HEK293 (cell line): ENCODE measurements around the gene ARHGEF28.

Experiments used
- CTCF ChIA-PET: fragments of 350-600 bp; formaldehyde crosslinking; extraction: SDS; loops from one replicate; lab custom pipeline; 2021; ENCODE audit warnings: antibody characterized with exemption; lab: Yijun Ruan, JAX
- POLR2A ChIA-PET: fragments of 300-600 bp; formaldehyde crosslinking; extraction: SDS; loops from one replicate; lab custom pipeline; 2020; ENCODE audit warnings: antibody characterized with exemption, inconsistent platforms; lab: Yijun Ruan, JAX
- H3K27ac ChIP-seq: fragments of 200-500 bp; sonication (Bioruptor generic); 2 replicates; pipeline ENCODE4 v1.5.1; 2014; ENCODE audit warnings: low read depth, low read length, control low read depth, inconsistent platforms; ENCODE audit errors: extremely low read depth
- H3K36me3 ChIP-seq, 2 experiments: fragments of 200-500 bp in 1 of 2; sonication (Bioruptor generic) in 1 of 2; 1 replicate in 1 of 2; 2 replicates in 1 of 2; pipeline ENCODE4 v1.5.1; 2014 to 2017; ENCODE audit warnings: inconsistent platforms in 2 of 2, low read length in 2 of 2; ENCODE audit not compliant: control insufficient read depth in 2 of 2, insufficient read depth in 1 of 2
- H3K4me1 ChIP-seq: fragments of 200-500 bp; sonication (Bioruptor generic); 2 replicates; pipeline ENCODE4 v1.5.1; 2014; ENCODE audit warnings: mild to moderate bottlenecking, low read length, inconsistent platforms; ENCODE audit not compliant: control insufficient read depth, insufficient read depth
- H3K4me3 ChIP-seq: 2 replicates; pipeline ENCODE4 v1.5.1; 2011; ENCODE audit warnings: low read depth, mild to moderate bottlenecking, control low read depth, low read length, moderate library complexity
- H3K9me3 ChIP-seq: fragments of 200-500 bp; sonication (Bioruptor generic); 2 replicates; pipeline ENCODE4 v1.5.1; 2014; ENCODE audit warnings: low read depth, low read length, inconsistent platforms; ENCODE audit not compliant: control insufficient read depth, insufficient read depth
- EGR2 ChIP-seq: fragments of 450-650 bp; formaldehyde crosslinking; IDR thresholded peaks from 2 replicates; pipeline ENCODE4 v1.5.1; 2016; ENCODE audit warnings: low read depth, missing biosample characterization, missing genetic modification characterization
- GLIS1 ChIP-seq: fragments of 450-650 bp; formaldehyde crosslinking; IDR thresholded peaks from 2 replicates; pipeline ENCODE4 v1.5.1; 2016; ENCODE audit warnings: missing biosample characterization, missing genetic modification characterization
- HOXC10 ChIP-seq: sonication (generic); formaldehyde crosslinking; IDR thresholded peaks from 2 replicates; pipeline ENCODE4 v1.8.1; 2023; ENCODE audit warnings: mild to moderate bottlenecking, missing genetic modification reagents
- KLF8 ChIP-seq: fragments of 450-650 bp; formaldehyde crosslinking; IDR thresholded peaks from 2 replicates; pipeline ENCODE4 v1.5.1; 2016; ENCODE audit warnings: missing biosample characterization, missing genetic modification characterization
- PRDM4 ChIP-seq: fragments of 450-650 bp; formaldehyde crosslinking; IDR thresholded peaks from 2 replicates; pipeline ENCODE4 v1.5.1; 2017; ENCODE audit warnings: missing biosample characterization, missing genetic modification characterization
- PRDM6 ChIP-seq: fragments of 450-650 bp; formaldehyde crosslinking; IDR thresholded peaks from 2 replicates; pipeline ENCODE4 v1.5.1; 2017; ENCODE audit warnings: missing biosample characterization, missing genetic modification characterization
- SP7 ChIP-seq: fragments of 450-650 bp; formaldehyde crosslinking; IDR thresholded peaks from 2 replicates; pipeline ENCODE4 v1.5.1; 2016; ENCODE audit warnings: missing biosample characterization, missing genetic modification characterization
- WT1 ChIP-seq: fragments of 450-650 bp; formaldehyde crosslinking; IDR thresholded peaks from 2 replicates; pipeline ENCODE4 v1.5.1; 2016; ENCODE audit warnings: missing biosample characterization, missing genetic modification characterization
- ZBTB17 ChIP-seq: fragments of 450-650 bp; formaldehyde crosslinking; IDR thresholded peaks from 2 replicates; pipeline ENCODE4 v1.5.1; 2016; ENCODE audit warnings: missing biosample characterization, missing genetic modification characterization
- ZBTB21 ChIP-seq: fragments of 450-650 bp; formaldehyde crosslinking; IDR thresholded peaks from 2 replicates; pipeline ENCODE4 v1.5.1; 2017; ENCODE audit warnings: missing biosample characterization, missing genetic modification characterization
- ZFP3 ChIP-seq: fragments of 450-650 bp; formaldehyde crosslinking; IDR thresholded peaks from 2 replicates; pipeline ENCODE4 v1.5.1; 2016; ENCODE audit warnings: low read depth, missing biosample characterization, missing genetic modification characterization
- ZIC2 ChIP-seq: fragments of 450-650 bp; formaldehyde crosslinking; IDR thresholded peaks from 2 replicates; pipeline ENCODE4 v1.5.1; 2016; ENCODE audit warnings: missing biosample characterization, missing genetic modification characterization
- ZNF16 ChIP-seq: fragments of 450-650 bp; formaldehyde crosslinking; IDR thresholded peaks from 2 replicates; pipeline ENCODE4 v1.5.1; 2016; ENCODE audit warnings: low read depth, missing biosample characterization, missing genetic modification characterization
- ZNF2 ChIP-seq: fragments of 450-650 bp; formaldehyde crosslinking; IDR thresholded peaks from 2 replicates; pipeline ENCODE4 v1.5.1; 2016; ENCODE audit warnings: missing biosample characterization, missing genetic modification characterization
- ZNF239 ChIP-seq: fragments of 450-650 bp; formaldehyde crosslinking; IDR thresholded peaks from 2 replicates; pipeline ENCODE4 v1.5.1; 2016; ENCODE audit warnings: missing biosample characterization, missing genetic modification characterization
- ZNF280C ChIP-seq: fragments of 450-650 bp; formaldehyde crosslinking; IDR thresholded peaks from 2 replicates; pipeline ENCODE4 v1.5.1; 2016; ENCODE audit warnings: missing biosample characterization, missing genetic modification characterization
- ZNF426 ChIP-seq: fragments of 450-650 bp; formaldehyde crosslinking; IDR thresholded peaks from 2 replicates; pipeline ENCODE4 v1.5.1; 2017; ENCODE audit warnings: missing biosample characterization, missing genetic modification characterization, mild to moderate bottlenecking, inconsistent platforms, moderate library complexity
- ZNF571 ChIP-seq: fragments of 450-650 bp; formaldehyde crosslinking; IDR thresholded peaks from 2 replicates; pipeline ENCODE4 v1.5.0; 2017; ENCODE audit warnings: missing biosample characterization, missing genetic modification characterization
- ZNF830 ChIP-seq: fragments of 450-650 bp; IDR thresholded peaks from 2 replicates; pipeline ENCODE4 v1.5.0; 2018; ENCODE audit warnings: missing biosample characterization, missing genetic modification characterization, low read depth, mild to moderate bottlenecking, moderate library complexity
- ZSCAN30 ChIP-seq: fragments of 450-650 bp; IDR thresholded peaks from 2 replicates; pipeline ENCODE4 v1.5.1; 2018; ENCODE audit warnings: missing biosample characterization, mild to moderate bottlenecking, missing genetic modification characterization, moderate library complexity

Gene ARHGEF28

GRCh38 chr5:73797132-73797510 lies 171.1 kb downstream of the ARHGEF28 start:
- Histone ChIP-seq H3K9me3 (no peaks in the 10 kb centered on the region), H3K4me1 (peaks cover 4% of the 10 kb centered on the region; the same call in 1 of the 2 replicates), H3K4me3 (no peak overlapping the region), H3K36me3 (no peaks in the 10 kb centered on the region), H3K27ac (no peak overlapping the region)
- TF ChIP-seq ZNF426 (tag by site-specific recombination), result no peak
- TF ChIP-seq ZNF571 (tag by site-specific recombination), result no peak
- TF ChIP-seq WT1 (tag by site-specific recombination), result no peak; the same call in 1 of the 2 replicates
- TF ChIP-seq SP7 (tag by site-specific recombination), result 0 out of 2 replicates have a peak, but pooled peaks have one; percentile 5
- TF ChIP-seq HOXC10 (CRISPR knock-in tag), result no peak
- no peak for TF ChIP-seq ZNF239 (tag by site-specific recombination)
- TF ChIP-seq GLIS1 (tag by site-specific recombination), result no peak
- TF ChIP-seq PRDM4 (tag by site-specific recombination), result no peak
- no peak for TF ChIP-seq ZNF830 (tag by site-specific recombination)
- 0 out of 2 replicates have a peak, but pooled peaks have one; percentile 5 for TF ChIP-seq PRDM6
- TF ChIP-seq KLF8 (tag by site-specific recombination), result no peak
- TF ChIP-seq EGR2 (tag by site-specific recombination), result no peak
- TF ChIP-seq ZBTB17 (tag by site-specific recombination), result no peak
- ChIA-PET CTCF (interaction anchor here (1.0 to 11.7 kb wide), 4 partner anchors 14 to 852 kb away, joined by 3 to 258 read pairs (median 4); no protein-coding TSS in a partner anchor), POLR2A (no interaction called here)

GRCh38 chr5:73799401-73799972 lies 173.5 kb downstream of the ARHGEF28 start:
- Histone ChIP-seq H3K4me1 (peaks cover 4% of the 10 kb centered on the region; the same call in 1 of the 2 replicates), H3K36me3 (no peaks in the 10 kb centered on the region), H3K27ac (no peak overlapping the region), H3K9me3 (no peaks in the 10 kb centered on the region), H3K4me3 (no peak overlapping the region)
- CTCF ChIA-PET, result interaction anchor here (0.6 to 0.9 kb wide), 3 partner anchors 166 to 1237 kb away, joined by 3 read pairs; no protein-coding TSS in a partner anchor
- TF ChIP-seq ZBTB21, result no peak
- TF ChIP-seq ZSCAN30 (tag by site-specific recombination), result no peak
- no peak for TF ChIP-seq ZNF2
- TF ChIP-seq ZNF280C, result no peak
- TF ChIP-seq ZIC2 (tag by site-specific recombination), result no peak
- no peak for TF ChIP-seq ZFP3 (tag by site-specific recombination)
- TF ChIP-seq ZNF16 (tag by site-specific recombination), result no peak
- TF ChIP-seq, all 188 proteins: peak for 0
- POLR2A ChIA-PET, result no interaction called here
